HG03521 (cell line): ENCODE measurements around the gene CADPS.

ENCODE experiments used
- ATAC-seq: cut with Tn5 transposase; IDR thresholded peaks from one replicate; pipeline ENCODE4 v1.9.1; 2021; ENCODE audit warnings: mild to moderate bottlenecking, moderate library complexity; ENCODE audit not compliant: unreplicated experiment

Gene CADPS

DNA sequence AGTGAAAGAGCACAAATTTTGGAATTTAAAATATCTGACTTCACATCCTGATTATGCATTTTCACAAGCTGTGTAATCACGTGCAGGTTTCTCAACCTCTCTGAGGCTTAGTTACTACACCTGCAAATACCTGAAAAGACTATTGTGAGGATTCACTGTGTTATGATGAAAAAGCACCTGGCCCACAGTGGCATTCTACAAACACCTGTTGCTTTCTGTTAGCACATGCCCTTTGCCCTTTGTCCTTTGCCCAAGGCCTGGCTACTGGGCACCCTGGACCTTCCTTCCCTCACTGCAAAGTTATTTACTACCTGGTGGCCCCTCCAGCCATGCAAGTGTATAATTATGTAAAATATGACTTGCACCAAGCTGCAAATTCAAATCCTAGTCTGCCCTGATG is 227.5 kb downstream of the CADPS start:
- no peak for ATAC-seq

DNA sequence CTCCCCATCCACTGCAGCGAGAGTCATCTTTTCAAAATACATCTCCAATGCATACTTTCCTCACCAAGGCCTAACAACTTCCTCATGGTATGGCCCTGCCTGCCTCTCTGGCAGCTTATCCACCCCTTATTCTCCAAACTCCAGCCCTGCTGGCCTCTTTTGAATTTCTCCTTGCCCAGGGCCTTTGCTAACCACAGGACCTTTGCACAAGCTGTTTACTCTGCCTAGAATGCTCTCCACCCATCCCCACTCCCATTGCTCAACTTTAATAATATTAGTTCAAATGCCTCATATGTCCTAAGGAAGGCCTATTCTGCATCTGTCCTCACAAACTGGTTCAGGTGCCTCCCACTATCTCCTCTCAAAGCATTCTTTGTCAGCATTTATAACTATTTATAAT is 230.7 kb downstream of the CADPS start:
- ATAC-seq: no peak

GRCh38 chr3:62638316-62638715 is 236.9 kb downstream of the CADPS start:
- ATAC-seq: no peak

GRCh38 chr3:62636235-62636826 is 238.9 kb downstream of the CADPS start:
- no peak for ATAC-seq

GRCh38 chr3:62632510-62633294 is 242.5 kb downstream of the CADPS start:
- no peak for ATAC-seq

DNA sequence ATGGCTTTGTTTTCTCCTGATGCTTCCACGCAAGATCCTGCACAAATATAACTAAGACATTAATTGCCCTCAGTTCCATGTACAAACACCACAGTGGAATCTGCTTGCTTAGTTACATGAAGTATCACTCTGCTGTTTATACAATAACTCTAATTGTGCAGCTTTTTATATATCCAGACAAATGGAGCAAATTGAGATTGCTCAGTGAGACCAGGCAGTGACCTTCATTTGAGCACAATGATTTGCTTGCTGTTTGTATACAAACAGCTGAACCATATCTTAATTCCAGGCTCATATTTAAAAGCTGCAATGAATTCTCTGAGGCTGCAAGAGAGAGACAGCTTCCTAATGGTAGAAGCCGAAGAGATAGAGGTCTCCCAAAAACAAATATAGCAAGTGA is 243.7 kb downstream of the CADPS start:
- ATAC-seq: no peak

GRCh38 chr3:62630664-62631063 is 244.6 kb downstream of the CADPS start:
- ATAC-seq: no peak

GRCh38 chr3:62625268-62625667 is 249.9 kb downstream of the CADPS start:
- no peak for ATAC-seq

DNA sequence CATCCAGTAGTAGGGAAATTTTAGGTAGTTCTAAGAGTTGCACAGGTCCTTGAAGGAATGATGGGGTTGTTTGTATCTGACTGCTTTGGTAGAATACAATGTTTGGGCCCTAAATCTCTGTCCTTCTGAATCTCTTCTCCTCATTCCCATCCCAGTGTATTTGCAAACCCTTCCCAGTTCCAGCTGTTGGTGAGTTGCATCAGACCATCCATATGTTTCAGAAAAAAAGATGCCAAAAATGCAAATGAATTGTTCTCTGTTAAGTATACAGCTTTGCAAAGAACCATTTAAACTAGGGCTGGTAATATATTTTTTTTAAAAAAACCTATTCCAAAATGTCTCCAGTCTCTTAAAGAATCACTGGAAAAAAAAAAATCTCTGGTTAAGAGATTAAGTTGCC is 251.0 kb downstream of the CADPS start:
- ATAC-seq: no peak

- ATAC-seq: no peak
These were observed 252.6 kb downstream of the CADPS start for GRCh38 chr3:62622553-62623174.

DNA sequence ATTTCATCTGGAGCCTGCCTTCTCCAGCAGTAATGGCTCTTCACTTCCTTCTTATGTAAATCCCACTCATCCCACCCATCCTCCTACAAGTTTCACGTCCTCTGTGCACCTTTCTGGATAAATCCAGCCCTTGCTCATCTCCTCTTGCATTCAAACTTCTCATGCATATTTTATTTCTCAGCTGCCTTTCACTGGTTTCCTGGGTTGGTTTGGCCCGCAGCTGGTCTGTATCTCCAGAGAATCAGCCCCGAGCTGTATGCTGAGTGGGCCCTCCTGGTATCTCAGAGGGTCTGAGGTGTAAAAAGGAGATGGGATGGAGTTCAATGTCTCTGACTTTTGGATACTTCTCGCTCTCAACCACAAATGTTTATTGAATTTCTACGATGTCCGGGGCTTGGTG is 253.3 kb downstream of the CADPS start:
- no peak for ATAC-seq

DNA sequence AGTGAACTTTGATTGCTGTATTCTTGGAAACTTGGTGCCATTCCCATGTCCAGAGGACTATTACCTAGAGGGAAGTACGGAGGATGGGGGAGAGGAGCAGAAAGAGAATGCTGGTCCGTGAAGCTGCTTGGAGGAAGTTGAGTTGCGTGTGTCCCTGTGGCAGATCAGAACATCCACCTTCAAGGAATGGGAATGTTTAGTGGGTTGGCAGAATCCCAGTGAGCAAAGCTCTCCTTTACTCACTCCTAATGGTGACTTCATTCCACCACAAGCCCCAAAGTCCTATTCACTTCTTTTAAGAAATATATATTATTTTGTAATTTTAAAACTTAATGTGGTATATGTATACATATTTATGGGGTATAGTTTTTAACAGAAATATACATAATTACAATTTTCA is 254.0 kb downstream of the CADPS start:
- no peak for ATAC-seq

DNA sequence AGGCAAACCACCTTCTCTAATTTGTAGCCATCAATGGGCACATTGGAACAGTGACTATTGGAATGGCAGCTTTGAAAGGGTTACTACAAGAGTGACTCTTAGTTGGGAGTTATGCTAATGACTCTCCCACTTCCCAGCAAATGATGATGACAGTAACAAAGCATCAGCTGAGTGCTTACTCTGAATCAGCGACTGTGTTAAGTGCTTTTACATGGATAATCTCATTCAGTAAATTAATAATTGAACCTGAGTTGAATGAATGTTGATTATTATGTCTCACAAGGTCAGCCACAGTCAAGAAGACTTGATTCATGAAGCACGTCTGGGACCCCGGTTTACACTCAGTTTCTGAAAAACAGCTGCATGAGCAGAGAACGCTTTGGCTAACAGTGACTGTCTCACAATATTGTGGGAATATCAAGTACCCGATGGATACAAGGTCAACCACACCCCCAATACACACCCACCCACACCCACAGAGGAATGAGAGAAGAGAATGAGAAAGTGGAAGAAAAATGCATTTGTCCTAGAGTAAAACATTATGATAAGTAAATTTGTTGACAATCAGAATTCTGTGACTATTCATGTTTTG is 259.9 kb downstream of the CADPS start:
- no peak for ATAC-seq

DNA sequence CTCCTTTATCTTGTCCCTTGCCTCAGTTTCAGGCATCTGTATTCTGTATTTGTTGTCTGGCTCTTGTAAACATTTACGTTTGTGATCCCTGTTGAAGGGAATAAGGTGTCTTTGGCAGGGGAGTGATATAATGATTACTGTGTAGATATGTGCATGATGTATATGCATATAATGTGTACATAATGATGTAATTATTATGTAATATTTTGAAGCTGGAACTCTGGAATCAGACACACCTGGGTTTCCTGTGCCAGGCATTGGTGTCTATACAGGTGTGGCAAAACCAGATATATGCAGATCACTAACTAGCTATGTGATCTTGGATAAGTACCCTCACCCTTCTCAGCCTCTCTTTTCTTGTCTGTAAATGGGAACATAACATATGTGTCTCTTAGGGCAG is 260.7 kb downstream of the CADPS start:
- no peak for ATAC-seq

DNA sequence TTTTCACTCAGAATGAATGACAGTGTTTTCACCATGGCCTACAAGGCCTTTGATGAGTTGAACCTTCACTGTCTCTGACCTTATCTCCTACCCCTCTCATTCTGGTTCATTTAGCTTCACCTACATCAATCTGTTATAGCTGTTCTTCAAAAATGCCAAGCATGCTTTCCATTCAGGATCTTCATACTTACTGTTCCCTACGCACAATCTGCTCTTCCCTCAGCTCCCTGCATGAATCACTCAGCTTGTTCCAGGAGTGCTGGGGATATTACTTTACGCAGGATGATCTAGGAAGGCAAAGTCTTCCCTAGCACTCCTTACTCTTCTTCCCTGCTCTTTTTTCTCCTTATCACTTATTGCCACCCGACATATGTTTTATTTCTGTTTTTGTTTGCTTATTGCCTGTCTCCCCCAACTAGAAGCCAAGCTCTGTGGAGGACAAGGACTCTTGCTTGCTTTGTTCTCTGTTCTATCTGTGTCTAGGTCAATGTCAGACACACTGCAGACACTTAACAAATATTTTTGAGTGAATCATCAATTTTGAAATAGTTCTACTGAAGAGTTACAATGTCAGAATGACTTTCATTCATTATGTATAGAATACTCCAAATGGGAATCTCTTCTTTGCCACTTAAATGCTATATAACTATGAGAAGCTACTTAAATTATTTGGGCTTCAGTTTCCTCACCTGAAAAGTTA is 263.5 kb downstream of the CADPS start:
- no peak for ATAC-seq

DNA sequence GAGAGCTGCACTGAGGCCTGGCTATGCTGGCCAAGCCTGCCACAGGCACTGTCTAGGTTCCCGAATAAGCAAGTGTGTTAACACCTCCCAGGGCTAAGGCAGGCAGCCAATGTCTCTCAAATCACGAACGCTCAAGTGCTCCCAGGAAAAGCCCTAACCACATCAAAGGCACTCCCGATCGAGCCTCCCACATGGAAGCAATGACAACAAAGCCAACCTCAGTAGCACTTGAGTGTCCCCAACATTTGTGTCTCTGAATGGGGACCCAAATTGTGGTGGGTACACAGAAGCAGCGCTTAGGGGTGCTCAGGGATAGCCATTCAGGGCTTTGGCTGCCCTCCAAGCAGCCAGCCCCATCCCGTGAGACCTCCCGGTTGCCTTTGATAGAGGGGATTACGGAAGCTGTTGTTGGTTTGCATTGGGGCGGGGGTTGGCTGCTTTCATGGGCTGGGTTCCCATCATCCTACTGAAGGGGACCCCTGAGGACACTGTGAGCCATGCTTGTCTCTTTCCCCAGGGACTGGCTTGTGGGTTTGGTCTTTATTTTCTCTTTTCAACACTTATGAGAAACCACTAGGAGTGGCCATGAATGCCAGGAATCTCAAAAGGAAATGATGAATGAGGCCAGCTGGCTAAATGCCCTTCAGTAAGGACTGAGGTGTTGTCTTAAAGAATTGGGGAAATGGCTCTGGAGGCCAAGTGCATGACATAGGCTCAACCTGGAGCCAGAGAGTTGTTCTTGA is 267.8 kb downstream of the CADPS start:
- no peak for ATAC-seq

DNA sequence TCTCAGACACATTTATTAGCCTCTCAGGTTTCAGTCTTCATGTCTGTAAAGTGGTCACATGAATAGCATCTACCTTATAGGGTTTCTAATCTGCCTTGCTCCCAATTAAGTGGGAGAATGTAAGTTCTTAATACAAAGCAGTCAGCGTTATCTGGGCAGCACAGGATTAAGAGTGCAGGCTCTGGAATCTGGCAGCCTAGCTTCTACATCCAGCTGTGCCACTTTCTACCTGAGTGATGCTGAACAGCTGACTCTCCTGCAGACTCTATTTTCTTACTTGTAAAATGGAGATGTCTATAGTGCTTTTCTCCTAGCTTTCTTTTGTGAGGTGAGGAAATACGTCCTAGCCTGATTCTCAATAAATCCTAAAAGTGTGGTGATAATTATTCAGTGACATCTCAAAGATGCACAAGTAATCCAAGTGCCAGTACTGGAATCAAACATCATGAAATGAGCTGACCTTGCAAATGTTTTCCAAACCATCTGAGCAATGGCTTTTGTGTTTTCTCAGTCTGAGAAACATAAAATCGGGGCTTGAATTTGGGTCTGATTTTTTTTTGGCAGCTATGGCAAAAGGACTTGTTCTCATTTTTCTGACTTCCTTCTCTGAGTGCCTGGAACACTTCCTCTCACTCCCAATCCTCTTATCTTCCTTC is 269.7 kb downstream of the CADPS start:
- no peak for ATAC-seq

DNA sequence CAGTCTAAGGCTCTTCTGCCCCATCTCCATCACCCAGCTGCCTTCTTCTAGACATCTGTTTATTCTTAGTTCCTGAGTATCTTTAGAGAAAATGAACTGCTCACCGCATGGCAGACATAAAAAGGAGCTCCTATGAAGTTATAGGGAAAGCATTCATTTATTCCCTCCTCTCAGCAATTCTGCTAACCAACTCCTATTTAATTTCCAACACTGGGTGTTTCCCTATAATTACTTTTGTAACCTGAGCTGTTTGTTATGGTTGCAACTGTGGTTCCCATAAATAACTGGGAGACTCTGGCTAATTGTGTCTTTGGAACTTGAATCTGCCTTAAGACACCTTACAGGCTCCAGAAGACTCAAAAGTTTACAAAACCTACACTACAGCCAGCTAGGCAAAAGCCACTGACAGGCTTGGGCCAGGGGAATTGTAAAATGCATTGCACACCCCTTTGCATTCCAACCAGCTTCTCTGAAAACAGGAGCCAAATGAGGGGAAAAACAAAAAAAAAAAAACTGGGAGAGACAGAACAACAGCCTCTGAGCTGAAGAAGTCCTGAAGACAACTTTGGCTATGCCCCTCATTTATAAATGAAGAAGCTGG is 270.4 kb downstream of the CADPS start:
- no peak for ATAC-seq

- ATAC-seq: no peak
These were observed 270.9 kb downstream of the CADPS start for GRCh38 chr3:62604298-62604697.

DNA sequence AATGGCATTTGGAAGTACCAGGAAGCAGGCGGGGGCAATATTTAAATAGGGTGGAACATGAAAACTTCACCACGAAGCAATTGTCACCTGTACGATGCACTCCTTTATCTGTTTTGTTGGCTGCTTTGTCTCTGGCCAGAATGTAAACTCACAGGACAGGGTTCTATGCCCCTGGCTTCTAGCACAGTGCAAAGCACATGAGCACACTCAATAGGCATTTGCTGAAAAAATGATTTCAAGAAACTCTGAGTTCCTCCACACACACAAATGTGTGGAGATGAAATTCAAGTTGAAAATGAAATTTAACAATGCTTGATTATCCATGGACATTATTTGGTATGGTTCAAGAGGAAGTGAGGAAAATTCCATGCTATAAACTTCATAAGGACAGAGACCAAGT is 272.2 kb downstream of the CADPS start:
- ATAC-seq: no peak
